Renal pelvis (tissue), 12 donors: ENCODE results near the gene AQP12A. TPM values are rescaled to one million over a fixed set of nuclear protein-coding genes. Genes with fewer than 3 reads are reported as not detected.
"Not testable (repeated sequence)": the region's sequence is repeated elsewhere in the genome, so short reads cannot be mapped to it uniquely, and the experiment has no call there.

Source experiments
- DNase-seq: peaks from one replicate; pipeline ENCODE4 v3.0.0-alpha.2; 2013
- long read RNA-seq, 16 experiments: transcript quantifications; one replicate each; lab custom pipeline, GENCODE V29; 2026
- polyA plus RNA-seq, 3 donors: library from polyadenylated mRNA; unstranded; fragments of 120-200 nt; gene quantifications; one replicate each; pipeline ENCODE4 v1.2.1, GENCODE V29; 2013; ENCODE audit not compliant: insufficient read length in 3 of 3

The AQP12A gene
- under 1 TPM; 0.30 to 0.92 (median 0.33) TPM for polyA plus RNA-seq
- long read RNA-seq, donor 1, result 0 reads
- long read RNA-seq, donor 2, result 0 reads
- long read RNA-seq, donor 3, result 0 reads
- long read RNA-seq, donor 4, partial matches to known transcripts, result 0 of 1 reads
- long read RNA-seq, donor 4, other reads (novel, unspliced or antisense), result 0 of 1 reads
- long read RNA-seq, donor 5, result 0 reads
- long read RNA-seq, donor 6, result 0 reads
- long read RNA-seq, donor 7, result 0 reads
- long read RNA-seq, donor 8, result 0 reads
- long read RNA-seq, donor 9, partial matches to known transcripts, result 0 of 1 reads
- long read RNA-seq, donor 9, other reads (novel, unspliced or antisense), result 0 of 1 reads
- long read RNA-seq, donor 10, result 0 reads
- long read RNA-seq, donor 11, result 0 reads
- long read RNA-seq, donor 12, result 0 reads
- long read RNA-seq, donor 13, result 0 reads
- long read RNA-seq, donor 14, result 0 reads
- long read RNA-seq, donor 15, result 0 reads
- long read RNA-seq, donor 16, result 0 reads

- DNase-seq, result not testable (repeated sequence)
Observed at GRCh38 chr2:240691631-240692420, at the start of gene AQP12A. AQP12A (plus strand) TSS chr2:240691866; CDS start chr2:240691914, 48 bp downstream.

GRCh38 chr2:240642061-240642805 lies 49.4 kb upstream of the AQP12A start:
- no peak for DNase-seq

GRCh38 chr2:240642806-240643092 lies 48.9 kb upstream of the AQP12A start:
- no peak for DNase-seq

- no peak for DNase-seq
Observed at GRCh38 chr2:240643093-240643810, 48.4 kb upstream of the AQP12A start.

GRCh38 chr2:240643811-240644150 lies 47.9 kb upstream of the AQP12A start:
- DNase-seq, result no peak

- no peak for DNase-seq
Observed at GRCh38 chr2:240644171-240644651, 47.5 kb upstream of the AQP12A start.

- no peak for DNase-seq
Observed at GRCh38 chr2:240644859-240645301, 46.8 kb upstream of the AQP12A start.

- no peak for DNase-seq
Observed at GRCh38 chr2:240645346-240645745, 46.3 kb upstream of the AQP12A start.

GRCh38 chr2:240645801-240646175 lies 45.9 kb upstream of the AQP12A start:
- no peak for DNase-seq

GRCh38 chr2:240646176-240646899 lies 45.3 kb upstream of the AQP12A start:
- no peak for DNase-seq

- DNase-seq, result no peak
Observed at GRCh38 chr2:240646900-240647502, 44.7 kb upstream of the AQP12A start.

- DNase-seq, result no peak
Observed at GRCh38 chr2:240647503-240648154, 44.0 kb upstream of the AQP12A start.

GRCh38 chr2:240648155-240648649 lies 43.5 kb upstream of the AQP12A start:
- no peak for DNase-seq

GRCh38 chr2:240648650-240649275 lies 42.9 kb upstream of the AQP12A start:
- no peak for DNase-seq

GRCh38 chr2:240649331-240649730 lies 42.3 kb upstream of the AQP12A start:
- DNase-seq, result no peak

- no peak for DNase-seq
Observed at GRCh38 chr2:240650254-240650965, 41.3 kb upstream of the AQP12A start.

GRCh38 chr2:240651185-240651584 lies 40.5 kb upstream of the AQP12A start:
- no peak for DNase-seq
